Fibroblast of peridontal ligament (primary cell): ENCODE data around the gene HIVEP3.

Experiments used
- DNase-seq: peaks from one replicate; pipeline ENCODE4 v3.0.0-alpha.2; 2010; ENCODE audit errors: extremely low read depth

HIVEP3 gene

DNA sequence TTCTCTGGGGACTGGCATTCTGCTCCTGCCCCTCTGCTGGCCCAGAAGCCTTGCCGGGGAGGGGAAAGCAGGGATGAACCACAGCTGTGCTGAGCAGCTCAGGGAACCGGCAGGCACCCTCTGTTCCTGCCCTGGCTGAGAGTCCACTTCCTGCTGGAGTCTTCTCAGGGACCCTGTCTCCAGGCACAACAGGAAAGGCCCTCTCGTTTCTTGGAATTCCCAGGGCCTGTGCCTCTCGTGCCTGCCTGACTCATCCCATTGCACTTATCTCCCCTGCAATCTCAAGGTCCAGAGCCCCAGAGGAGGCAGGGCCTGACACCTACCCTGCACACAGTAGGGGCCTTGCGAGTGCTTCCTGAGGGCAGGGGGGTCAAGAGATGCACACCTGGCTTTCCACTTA, 433.1 kb downstream of the HIVEP3 start:
- no peak for DNase-seq

DNA sequence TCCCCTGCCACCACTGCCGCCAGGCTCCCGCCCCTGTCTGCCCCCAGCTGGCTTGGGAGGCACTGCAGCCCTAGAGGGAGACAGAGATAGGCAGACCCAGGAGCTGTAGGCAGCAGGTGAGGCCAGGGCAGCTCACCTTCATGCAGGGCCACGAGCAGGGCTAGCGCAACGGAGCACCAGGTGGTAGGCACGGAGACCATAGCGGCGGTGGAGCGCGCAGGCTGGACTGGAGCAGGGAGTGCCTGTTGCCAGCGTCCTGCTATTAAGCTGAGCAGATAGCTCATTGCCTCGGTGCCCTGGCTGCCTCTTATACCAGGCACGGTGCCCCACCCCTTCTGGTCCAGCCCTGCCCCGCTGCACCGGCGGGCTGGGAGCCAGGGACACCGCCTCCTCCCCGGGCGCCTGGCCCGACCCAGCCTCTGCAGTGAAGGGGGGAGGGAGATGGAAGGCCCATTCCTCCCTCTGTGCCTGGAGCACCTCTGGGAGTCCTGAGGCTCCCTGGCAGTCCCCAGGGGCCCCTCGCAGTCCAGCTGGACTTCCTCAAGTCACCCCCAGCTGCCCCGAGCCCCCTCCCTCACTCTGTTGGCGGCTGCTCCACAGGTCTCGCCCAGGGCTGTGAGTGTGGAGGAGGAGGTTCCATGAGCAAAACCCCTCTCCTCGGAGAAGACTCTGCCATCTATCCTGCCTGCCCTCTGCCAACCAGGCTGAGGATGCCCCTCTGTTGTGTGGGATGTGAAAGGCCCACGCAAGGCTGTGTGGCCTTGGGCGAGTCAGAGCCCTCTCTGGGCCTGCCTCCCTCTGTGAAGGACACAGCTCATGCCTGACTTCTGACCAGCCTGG, 434.1 kb downstream of the HIVEP3 start, which contains the start of gene EDN2:
TSS of gene EDN2 (minus strand) at position 282 of the 840 bp plus-strand sequence. CDS start at position 200, 82 bp downstream.
- no peak for DNase-seq

DNA sequence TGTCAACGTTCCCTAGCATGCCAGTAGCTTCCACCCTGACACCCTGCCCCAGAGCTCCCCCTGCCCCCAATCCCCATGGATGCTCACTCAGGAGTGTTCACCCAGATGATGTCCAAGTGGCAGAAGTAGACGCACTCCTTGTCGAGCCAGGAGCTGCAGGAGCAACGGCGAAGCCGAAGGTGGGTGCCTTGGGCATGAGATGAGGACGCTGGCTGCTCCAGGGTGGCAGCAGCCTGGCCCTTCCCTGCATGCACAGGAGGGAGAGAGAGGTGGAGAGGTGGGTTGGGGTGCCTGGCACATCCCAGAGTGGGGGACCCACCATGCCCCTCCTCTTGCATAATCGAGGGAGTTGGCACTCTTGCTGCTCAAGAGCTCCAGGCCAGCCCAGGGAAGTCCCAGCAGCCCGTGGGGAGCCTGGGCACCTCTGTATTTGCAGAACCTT, 434.7 kb downstream of the HIVEP3 start:
- no peak for DNase-seq

GRCh38 chr1:41483001-41483850, 435.5 kb downstream of the HIVEP3 start:
- no peak for DNase-seq

DNA sequence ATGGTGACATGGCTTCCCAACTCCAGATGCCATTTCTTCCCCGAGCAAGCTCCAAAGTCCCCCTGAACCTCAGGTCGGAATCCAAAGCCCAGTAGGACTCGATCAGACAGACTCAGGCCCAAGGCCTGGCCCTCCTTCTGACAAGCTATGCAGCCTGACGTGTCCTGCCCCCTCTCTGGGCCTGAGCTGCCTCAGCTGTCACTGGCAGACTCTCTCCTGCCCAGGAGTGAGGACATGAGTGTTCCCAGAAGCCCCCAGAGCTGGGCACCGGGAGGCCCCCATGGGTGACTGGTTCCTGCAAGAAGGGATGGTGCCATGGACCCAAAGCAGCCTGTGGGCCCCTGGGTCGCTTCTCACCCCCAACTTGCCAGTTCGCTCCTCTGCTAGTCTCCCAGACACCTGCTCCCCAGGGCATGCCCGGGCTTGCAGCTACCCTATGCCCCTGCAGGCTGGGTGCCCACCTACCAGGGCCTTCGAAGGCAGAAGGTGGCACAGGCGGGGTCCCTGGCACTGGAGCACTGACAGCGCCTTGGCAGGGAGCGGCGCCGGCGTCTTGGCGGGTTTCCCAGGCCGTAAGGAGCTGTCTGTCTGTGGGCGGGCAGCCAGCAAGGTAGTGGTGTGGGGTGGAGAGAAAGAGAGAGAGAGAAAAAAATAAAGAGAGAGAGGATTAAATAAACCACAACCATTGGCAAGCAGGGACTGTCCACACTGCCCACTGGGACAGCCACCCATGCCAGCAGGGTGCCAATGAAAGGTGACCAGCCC, 436.5 kb downstream of the HIVEP3 start:
- no peak for DNase-seq

- DNase-seq = no peak
Measured at GRCh38 chr1:41481109-41481775, 437.5 kb downstream of the HIVEP3 start.

DNA sequence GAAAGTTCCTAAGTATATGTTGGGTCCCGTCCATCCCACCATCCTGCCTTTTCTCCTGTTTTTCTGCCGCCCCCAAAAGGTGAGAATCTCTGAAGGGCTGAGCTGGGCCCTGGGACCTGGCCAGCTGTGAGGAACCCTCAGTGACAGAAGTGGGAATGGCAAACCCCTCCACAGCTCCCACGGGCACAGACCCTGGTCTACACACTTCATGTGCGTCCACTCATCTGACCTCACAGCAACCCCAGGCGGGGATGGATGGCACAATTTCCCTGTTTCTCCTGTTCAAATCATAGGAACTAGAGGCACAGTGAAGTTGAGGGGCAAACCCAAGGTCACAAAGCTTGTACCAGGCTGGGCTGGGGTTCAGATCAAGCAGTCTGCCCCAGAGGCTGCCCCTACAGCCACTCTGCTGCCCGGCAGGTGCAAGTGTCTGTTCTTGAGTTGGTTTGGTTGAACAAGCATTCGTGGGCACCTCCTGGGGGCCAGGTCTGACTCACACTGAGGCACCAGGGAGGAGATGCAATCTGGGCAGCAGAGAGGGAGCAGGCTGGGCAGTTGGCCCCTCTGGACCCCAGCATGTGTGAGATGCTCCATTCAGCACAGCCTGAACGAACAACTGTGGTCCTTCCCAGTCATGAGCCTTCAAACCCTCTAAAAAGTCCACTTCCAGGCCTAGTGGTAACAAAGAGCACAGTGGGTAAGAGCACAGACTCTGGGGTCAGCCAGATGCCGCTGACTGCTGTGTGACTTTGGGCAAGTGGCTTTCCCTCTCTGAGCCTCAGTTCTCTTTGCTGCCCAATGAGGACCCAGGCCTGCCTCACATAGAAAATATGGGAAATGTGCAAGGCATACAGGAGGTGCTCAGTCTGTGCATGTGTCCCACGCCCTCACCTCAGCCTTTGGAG, 438.3 kb downstream of the HIVEP3 start:
- DNase-seq = no peak

- DNase-seq = no peak
Measured at GRCh38 chr1:41479808-41480160, 438.9 kb downstream of the HIVEP3 start.

GRCh38 chr1:41479000-41479807, 439.5 kb downstream of the HIVEP3 start:
- DNase-seq = no peak

DNA sequence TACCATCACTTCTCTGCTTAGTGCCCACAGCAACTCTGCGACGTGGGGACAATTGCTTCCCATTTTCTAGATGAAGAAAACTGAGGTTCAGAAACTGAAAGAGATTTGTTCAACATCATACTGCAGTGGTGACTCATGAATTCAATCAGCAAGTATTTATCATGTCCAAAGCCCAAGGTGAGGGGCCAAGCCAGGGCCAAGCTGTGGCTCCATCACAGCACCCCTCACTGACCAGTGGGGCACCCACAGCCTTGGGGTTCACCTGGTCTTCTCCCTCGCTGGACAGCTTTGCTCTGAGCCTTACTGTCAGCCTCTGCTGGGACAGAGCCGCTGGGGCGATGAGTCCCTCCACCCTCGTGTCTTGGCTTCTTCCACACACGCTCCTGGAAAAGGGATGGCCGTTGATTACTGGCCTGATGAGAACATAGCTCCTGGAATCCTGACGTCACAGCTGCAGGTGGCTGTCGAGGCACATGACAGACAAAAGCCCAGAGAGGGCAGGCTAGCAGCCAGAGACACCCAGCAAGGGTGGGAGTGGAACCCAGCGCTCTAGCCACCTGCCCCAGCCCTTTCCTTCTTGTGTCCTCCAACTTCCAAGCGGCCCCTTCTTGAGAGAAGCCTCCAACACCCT, 440.5 kb downstream of the HIVEP3 start:
- DNase-seq = no peak

DNA sequence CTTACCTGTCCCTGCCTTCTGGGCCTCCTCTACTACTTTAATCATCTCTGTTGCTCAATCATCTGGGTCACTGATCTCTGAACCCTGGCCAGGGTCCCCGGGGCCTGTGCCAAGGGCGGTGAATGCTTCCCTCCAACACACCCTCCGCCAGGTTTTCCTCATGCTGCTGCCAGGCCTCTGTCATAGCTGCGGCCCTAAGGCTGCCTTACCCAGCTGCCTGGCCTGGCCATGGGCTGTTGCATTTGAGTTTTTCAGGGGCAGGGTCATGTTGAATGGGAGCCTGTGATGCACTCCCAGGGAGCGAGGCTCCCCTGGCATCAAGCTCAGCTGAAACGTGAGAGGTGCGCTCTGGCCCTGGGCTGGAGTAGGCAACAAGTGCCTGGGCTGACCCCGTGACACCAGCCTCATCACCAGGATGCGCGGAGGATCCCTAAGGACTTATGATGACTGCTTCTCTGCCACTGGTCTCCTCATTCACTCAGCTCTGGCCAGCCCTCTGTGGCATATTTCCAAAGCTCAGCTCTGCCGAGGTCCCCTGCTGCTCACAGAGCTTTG, 441.8 kb downstream of the HIVEP3 start:
- no peak for DNase-seq

GRCh38 chr1:41475859-41476567, 442.7 kb downstream of the HIVEP3 start:
- DNase-seq = no peak

DNA sequence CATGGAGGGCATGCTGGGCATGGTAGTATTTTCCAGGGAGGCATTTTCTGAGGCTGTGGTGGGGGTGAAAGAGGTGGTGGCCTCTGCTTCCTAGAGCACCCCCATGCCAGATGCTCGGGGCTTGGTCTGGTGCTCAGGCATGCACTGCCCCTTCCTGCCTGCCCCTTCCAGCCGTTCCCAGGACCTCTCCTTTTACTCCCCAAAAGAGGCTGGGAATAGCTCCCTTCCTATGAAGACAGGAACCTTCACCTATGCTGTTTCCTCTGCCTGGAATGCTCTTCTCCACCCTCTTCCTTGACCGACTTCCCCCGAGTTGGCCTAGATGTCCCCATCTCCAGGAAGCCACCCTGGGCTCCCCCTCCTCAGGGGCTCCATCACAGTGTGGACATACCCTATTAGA, 443.4 kb downstream of the HIVEP3 start:
- DNase-seq = no peak

DNA sequence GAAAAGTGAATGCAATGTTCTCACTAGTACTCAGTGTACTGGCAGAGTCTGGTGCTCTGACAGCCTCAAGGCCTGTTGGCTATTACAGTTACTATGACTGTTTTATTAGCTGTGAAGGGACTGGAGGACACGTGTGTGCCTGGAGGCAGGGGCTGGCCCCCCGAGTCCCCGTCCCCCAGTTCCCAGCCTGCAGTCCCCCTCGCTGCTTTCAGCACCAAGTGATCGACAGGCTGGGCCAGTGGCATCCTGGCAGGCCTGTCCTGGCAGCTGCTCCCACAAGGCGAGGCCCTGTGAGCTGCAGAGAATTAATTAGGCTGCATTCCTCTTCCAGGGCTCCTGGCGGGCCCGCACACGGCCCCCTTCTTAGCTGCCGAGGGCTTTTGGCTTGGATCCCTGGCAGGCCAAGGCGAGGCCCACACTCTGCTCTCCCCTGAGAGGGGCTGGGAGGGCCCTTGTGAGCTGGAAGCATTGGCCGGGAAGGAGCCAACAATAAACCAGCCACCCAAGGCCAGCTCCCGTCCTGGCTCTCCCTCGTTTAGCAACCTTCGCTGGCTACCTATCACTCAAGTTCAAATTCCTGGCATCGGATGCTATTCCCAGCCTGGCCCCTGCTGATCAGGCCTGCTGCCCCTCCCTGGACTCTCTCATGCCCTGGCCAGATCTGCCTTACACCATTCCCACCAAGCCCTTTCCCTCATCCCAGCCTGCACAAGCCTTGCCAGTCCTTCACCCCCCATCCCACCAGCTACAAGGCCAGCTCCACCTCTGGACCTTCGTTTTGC, 444.0 kb downstream of the HIVEP3 start:
- DNase-seq = no peak

GRCh38 chr1:41473738-41474362, 444.9 kb downstream of the HIVEP3 start:
- DNase-seq = no peak

- no peak for DNase-seq
Measured at GRCh38 chr1:41471658-41472057, 447.1 kb downstream of the HIVEP3 start.

DNA sequence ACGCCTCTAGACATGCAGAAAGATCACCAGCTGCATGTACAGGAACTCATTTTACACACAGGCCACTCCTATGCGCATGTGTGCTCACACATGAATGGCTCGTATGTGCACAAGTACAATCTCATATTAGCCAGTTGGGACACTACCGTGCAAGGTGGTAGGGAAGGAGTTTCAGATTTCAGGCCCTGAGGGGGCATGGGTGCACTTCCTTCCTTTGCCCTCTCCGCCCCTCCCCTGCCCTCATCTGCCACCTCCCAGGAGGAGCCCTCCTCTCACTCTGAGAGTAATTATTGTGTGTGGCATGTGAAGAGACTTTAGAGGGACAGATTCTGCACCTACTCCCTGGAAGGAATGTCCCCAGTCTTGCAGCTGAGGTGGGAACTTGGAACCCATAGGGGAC, 449.0 kb downstream of the HIVEP3 start:
- no peak for DNase-seq
